HepG2 (cell line): Measurements from ENCODE around the gene VSIG10L.

Experiments
- MTF1 ChIP-seq: sonication (generic); formaldehyde crosslinking; IDR thresholded peaks from 2 replicates; pipeline ENCODE4 v1.5.0; 2020; ENCODE audit warnings: missing genetic modification reagents
- PHF20 ChIP-seq: sonication (generic); formaldehyde crosslinking; IDR thresholded peaks from 2 replicates; pipeline ENCODE4 v1.5.0; 2020; ENCODE audit warnings: mild to moderate bottlenecking, missing genetic modification reagents
- RELA ChIP-seq: sonication (generic); formaldehyde crosslinking; IDR thresholded peaks from 2 replicates; pipeline ENCODE4 v1.4.0; 2020; ENCODE audit warnings: missing genetic modification reagents
- SP2 ChIP-seq: sonication (generic); formaldehyde crosslinking; IDR thresholded peaks from 2 replicates; pipeline ENCODE4 v1.5.1; 2020; ENCODE audit warnings: mild to moderate bottlenecking, missing genetic modification reagents
- ZFP1 ChIP-seq: IDR thresholded peaks from 2 replicates; pipeline ENCODE4 v1.6.1; 2016
- ZFP36 ChIP-seq: fragments of 150-350 bp; IDR thresholded peaks from 2 replicates; pipeline ENCODE4 v1.6.1; 2018; ENCODE audit warnings: borderline replicate concordance, low read length, low read depth; ENCODE audit not compliant: partially characterized antibody
- ZSCAN12 ChIP-seq: sonication (generic); formaldehyde crosslinking; IDR thresholded peaks from 2 replicates; pipeline ENCODE4 v1.9.0; 2021; ENCODE audit warnings: mild to moderate bottlenecking, missing genetic modification reagents

DNA sequence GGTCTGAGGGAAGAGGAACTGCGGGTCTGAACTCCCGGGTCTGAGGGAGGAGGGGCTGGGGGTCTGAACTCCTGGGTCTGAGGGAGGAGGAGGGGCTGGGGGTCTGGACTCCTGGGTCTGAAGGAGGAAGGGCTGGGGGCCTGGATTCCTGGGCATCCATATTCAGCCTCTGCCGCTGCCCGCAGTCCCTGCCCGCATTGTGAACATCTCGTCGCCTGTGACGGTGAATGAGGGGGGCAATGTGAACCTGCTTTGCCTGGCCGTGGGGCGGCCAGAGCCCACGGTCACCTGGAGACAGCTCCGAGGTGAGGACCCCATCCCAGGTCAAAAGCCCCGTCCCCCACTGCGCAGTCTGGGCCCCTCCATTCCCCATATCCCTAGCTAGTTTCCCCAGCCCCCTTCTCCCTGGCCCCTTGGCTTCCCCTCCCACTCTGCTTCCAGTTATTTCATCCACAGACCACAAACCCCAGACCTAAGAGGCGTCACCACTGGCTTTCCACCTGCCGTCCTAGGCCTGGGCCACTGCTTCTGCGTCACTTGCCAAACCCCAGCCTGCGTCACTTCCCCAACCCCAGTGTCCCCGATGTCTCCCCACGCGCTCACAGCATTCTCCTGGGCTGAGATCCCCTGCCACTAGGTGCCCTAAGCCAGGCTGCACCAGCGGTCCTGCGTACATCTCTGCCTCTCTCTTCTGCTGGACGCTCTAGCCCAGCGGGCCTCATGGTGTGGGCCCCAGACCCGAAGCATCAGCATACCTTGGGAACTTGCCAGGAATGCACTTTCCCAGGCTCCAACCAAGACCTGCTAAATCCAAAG, 16.6 kb downstream of the VSIG10L start:
- TF ChIP-seq MTF1 (CRISPR knock-in tag): no peak
- no peak for TF ChIP-seq SP2 (CRISPR knock-in tag)
- no peak for TF ChIP-seq ZFP36
- no peak for TF ChIP-seq ZSCAN12 (CRISPR knock-in tag)
- TF ChIP-seq PHF20 (CRISPR knock-in tag): no peak
- no peak for TF ChIP-seq RELA (CRISPR knock-in tag)
- TF ChIP-seq ZFP1: no peak
